ENCODE results near the gene SLC35B1. TPM values are rescaled to one million over a fixed set of nuclear protein-coding genes. Genes with fewer than 3 reads are reported as not detected.

The SLC35B1 gene
- total RNA-seq, 2 experiments from 2014 or later, result 51.2 to 51.4 TPM

GRCh38 chr17:49699966-49700575, 7.7 kb downstream of the SLC35B1 start:
- Histone ChIP-seq H3K4me1 (ENCODE audit: insufficient read depth, low read length, poor library complexity, severe bottlenecking) (peaks cover 10% of the 10 kb centered on the region), H3K4me3 (ENCODE audit: low read depth, low read length, poor library complexity, severe bottlenecking) (no peak overlapping the region), H3K9me2 (ENCODE audit: insufficient read depth, low read length) (no peaks in the 10 kb centered on the region), H4K20me1 (ENCODE audit: insufficient read depth, low read length) (no peaks in the 10 kb centered on the region), H2AFZ (ENCODE audit: low read length) (no peak overlapping the region), H3K4me2 (ENCODE audit: low read length) (no peak overlapping the region), H3K79me2 (ENCODE audit: insufficient read depth, low read depth, low read length) (no peaks in the 10 kb centered on the region), H3K9me3 (ENCODE audit: low read length) (no peaks in the 10 kb centered on the region), H3K27ac (ENCODE audit: low read depth, low read length, poor library complexity, severe bottlenecking) (no peak overlapping the region), H3K36me3 (ENCODE audit: insufficient read depth, low read length) (peaks cover 47% of the 10 kb centered on the region)
- TF ChIP-seq EZH2phosphoT487 (IDR thresholded peaks at IDR 0.05; ENCODE audit: borderline replicate concordance, low read depth, low read length), result no peak
- TF ChIP-seq CTCF (conservative IDR thresholded peaks at IDR 0.05; ENCODE audit: low read length), result no peak
- BruUV-seq (replicated peaks), result no TSS peak
- ChIA-PET CTCF (ENCODE audit: unreplicated experiment) (no interaction called here), POLR2A (interaction anchor here (0.6 kb wide), 2 partner anchors 86 to 100 kb away, joined by 3 to 4 read pairs; no protein-coding TSS in a partner anchor)
- DNase-seq (ENCODE audit: low spot score), result no peak
- intact Hi-C loops (cut with micrococcal nuclease; ENCODE audit: unreplicated experiment), result loop anchor here (5.0 to 10.0 kb wide), 2 partner anchors 263 to 285 kb away; partner anchors contain the start of gene PHB1

GRCh38 chr17:49698005-49698404, 9.8 kb downstream of the SLC35B1 start:
- H4K20me1 ChIP-seq (ENCODE audit: insufficient read depth, low read length), result no peaks in the 10 kb centered on the region
- H3K9me3 ChIP-seq (ENCODE audit: low read length), result no peaks in the 10 kb centered on the region
- no peaks in the 10 kb centered on the region for H3K9me2 ChIP-seq (ENCODE audit: insufficient read depth, low read length)
- H3K36me3 ChIP-seq (ENCODE audit: insufficient read depth, low read length), result peaks cover 26% of the 10 kb centered on the region
- H3K4me2 ChIP-seq (ENCODE audit: low read length), result no peak overlapping the region
- ChIA-PET POLR2A (interaction anchor here (0.7 kb wide), 1 partner anchor 10 kb away, joined by 3 read pairs; the partner anchor contains the start of gene SLC35B1), CTCF (ENCODE audit: unreplicated experiment) (interaction anchor here (0.6 kb wide), 1 partner anchor 140 kb away, joined by 5 read pairs; no protein-coding TSS in a partner anchor)
- intact Hi-C loops (cut with micrococcal nuclease; ENCODE audit: unreplicated experiment), result loop anchor here (5.0 kb wide), 1 partner anchor 261 kb away; no protein-coding TSS in a partner anchor
- DNase-seq (ENCODE audit: low spot score), result no peak
- H3K27ac ChIP-seq (ENCODE audit: low read depth, low read length, poor library complexity, severe bottlenecking), result no peak overlapping the region
- H2AFZ ChIP-seq (ENCODE audit: low read length), result no peak overlapping the region
- no peaks in the 10 kb centered on the region for H3K79me2 ChIP-seq (ENCODE audit: insufficient read depth, low read depth, low read length)
- TF ChIP-seq EZH2phosphoT487 (IDR thresholded peaks at IDR 0.05; ENCODE audit: borderline replicate concordance, low read depth, low read length), result no peak
- peaks cover 10% of the 10 kb centered on the region for H3K4me1 ChIP-seq (ENCODE audit: insufficient read depth, low read length, poor library complexity, severe bottlenecking)
- no peak overlapping the region for H3K4me3 ChIP-seq (ENCODE audit: low read depth, low read length, poor library complexity, severe bottlenecking)
- no TSS peak for BruUV-seq (replicated peaks)

- DNase-seq (ENCODE audit: low spot score), result no peak
These were observed 11.5 kb downstream of the SLC35B1 start for GRCh38 chr17:49696233-49696761.

More at GRCh38 chr17:49696233-49696761, 11.5 kb downstream of the SLC35B1 start:
- Histone ChIP-seq H3K4me2 (ENCODE audit: low read length) (no peak overlapping the region), H4K20me1 (ENCODE audit: insufficient read depth, low read length) (no peaks in the 10 kb centered on the region), H3K79me2 (ENCODE audit: insufficient read depth, low read depth, low read length) (no peaks in the 10 kb centered on the region), H3K27ac (ENCODE audit: low read depth, low read length, poor library complexity, severe bottlenecking) (no peak overlapping the region), H3K9me3 (ENCODE audit: low read length) (no peaks in the 10 kb centered on the region), H2AFZ (ENCODE audit: low read length) (no peak overlapping the region), H3K9me2 (ENCODE audit: insufficient read depth, low read length) (no peaks in the 10 kb centered on the region), H3K4me1 (ENCODE audit: insufficient read depth, low read length, poor library complexity, severe bottlenecking) (peaks cover 10% of the 10 kb centered on the region), H3K36me3 (ENCODE audit: insufficient read depth, low read length) (peaks cover 14% of the 10 kb centered on the region), H3K4me3 (ENCODE audit: low read depth, low read length, poor library complexity, severe bottlenecking) (no peak overlapping the region)
- intact Hi-C loops (cut with micrococcal nuclease; ENCODE audit: unreplicated experiment), result loop anchor here (5.0 kb wide), 1 partner anchor 259 kb away; no protein-coding TSS in a partner anchor
- BruUV-seq (replicated peaks), result no TSS peak
- CTCF ChIA-PET (ENCODE audit: unreplicated experiment), result interaction anchor here (0.6 kb wide), 2 partner anchors 12 to 61 kb away, joined by 3 to 4 read pairs; partner anchors contain the start of gene SLC35B1
- TF ChIP-seq EZH2phosphoT487 (IDR thresholded peaks at IDR 0.05; ENCODE audit: borderline replicate concordance, low read depth, low read length) (no peak), CTCF (conservative IDR thresholded peaks at IDR 0.05; ENCODE audit: low read length) (no peak)
- POLR2A ChIA-PET, result interaction anchor here (0.6 kb wide), 2 partner anchors 75 to 99 kb away, joined by 3 read pairs; no protein-coding TSS in a partner anchor

Data from OCI-LY7 (cell line).